LNCAP (cell line): Measurements from ENCODE around the gene MPO.
A peak's percentile ranks its signal among the peaks of the same experiment; 100 is the strongest.

ENCODE experiments used
- CTCF ChIP-seq: fragments of 450-650 bp; IDR thresholded peaks from 2 replicates; pipeline ENCODE4 v1.5.1; 2017; ENCODE audit warnings: mild to moderate bottlenecking

The MPO gene

DNA sequence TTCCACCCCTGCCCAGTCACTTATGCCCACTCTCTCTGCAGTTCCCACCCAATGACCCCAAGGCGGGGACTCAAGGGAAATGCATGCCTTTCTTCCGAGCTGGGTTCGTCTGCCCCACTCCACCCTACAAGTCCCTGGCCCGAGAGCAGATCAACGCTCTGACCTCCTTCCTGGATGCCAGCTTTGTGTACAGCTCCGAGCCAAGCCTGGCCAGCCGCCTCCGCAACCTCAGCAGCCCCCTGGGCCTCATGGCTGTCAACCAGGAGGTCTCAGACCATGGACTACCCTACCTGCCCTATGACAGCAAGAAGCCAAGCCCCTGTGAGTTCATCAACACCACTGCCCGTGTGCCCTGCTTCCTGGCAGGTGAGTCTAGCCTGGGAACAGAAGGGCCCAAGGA is 28.6 kb downstream of the MPO start:
- no peak for TF ChIP-seq CTCF

DNA sequence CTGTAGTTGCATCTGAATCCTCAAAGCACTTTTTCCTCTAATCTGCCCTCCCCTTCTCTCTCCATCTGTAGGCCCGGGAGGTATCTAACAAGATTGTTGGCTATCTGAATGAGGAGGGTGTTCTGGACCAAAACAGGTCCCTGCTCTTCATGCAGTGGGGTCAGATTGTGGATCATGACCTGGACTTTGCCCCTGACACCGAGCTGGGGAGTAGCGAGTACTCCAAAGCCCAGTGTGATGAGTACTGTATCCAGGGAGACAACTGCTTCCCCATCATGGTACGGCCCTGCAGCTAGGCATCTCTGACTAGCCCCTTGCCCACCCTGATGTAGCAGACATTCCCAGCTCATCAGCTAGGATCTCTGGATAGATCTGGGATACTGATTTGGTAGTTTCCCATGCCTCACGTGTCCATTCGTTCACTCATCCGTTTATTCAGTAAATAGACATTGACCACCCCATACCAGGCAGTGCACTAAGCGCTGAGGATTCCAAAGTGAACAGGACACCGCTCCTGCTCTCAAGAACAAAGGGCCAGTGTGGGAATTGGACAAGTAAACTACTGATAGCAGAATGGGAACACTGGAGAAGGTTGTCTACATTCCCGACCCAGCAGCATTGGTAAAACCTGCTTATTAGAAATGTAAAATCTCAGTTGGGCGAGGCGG is 30.3 kb downstream of the MPO start:
- TF ChIP-seq CTCF = no peak

GRCh38 chr17:58249270-58250133 is 31.2 kb downstream of the MPO start:
- TF ChIP-seq CTCF = peak; percentile 90

- TF ChIP-seq CTCF = no peak
These were observed 31.8 kb downstream of the MPO start for GRCh38 chr17:58248955-58249269.

GRCh38 chr17:58247511-58248363 is 33.0 kb downstream of the MPO start:
- TF ChIP-seq CTCF = no peak

- no peak for TF ChIP-seq CTCF
These were observed 34.0 kb downstream of the MPO start for GRCh38 chr17:58246781-58247180.

GRCh38 chr17:58246104-58246740 is 34.5 kb downstream of the MPO start:
- no peak for TF ChIP-seq CTCF
